Stimulated activated CD8-positive, alpha-beta memory T cell treated with anti-CD3 and anti-CD28 coated beads, Interleukin-7, amount 100 ng/mL, for 24 hours (primary cell): ENCODE data around the gene SLC35E2B.
A peak's percentile ranks its signal among the peaks of the same experiment; 100 is the strongest.
"Not testable (repeated sequence)": the region's sequence is repeated elsewhere in the genome, so short reads cannot be mapped to it uniquely, and the experiment has no call there.

Experiments used
- DNase-seq: peaks from one replicate; pipeline ENCODE4 v3.0.0-alpha.2; 2020; ENCODE audit warnings: low read depth

Gene SLC35E2B

DNA sequence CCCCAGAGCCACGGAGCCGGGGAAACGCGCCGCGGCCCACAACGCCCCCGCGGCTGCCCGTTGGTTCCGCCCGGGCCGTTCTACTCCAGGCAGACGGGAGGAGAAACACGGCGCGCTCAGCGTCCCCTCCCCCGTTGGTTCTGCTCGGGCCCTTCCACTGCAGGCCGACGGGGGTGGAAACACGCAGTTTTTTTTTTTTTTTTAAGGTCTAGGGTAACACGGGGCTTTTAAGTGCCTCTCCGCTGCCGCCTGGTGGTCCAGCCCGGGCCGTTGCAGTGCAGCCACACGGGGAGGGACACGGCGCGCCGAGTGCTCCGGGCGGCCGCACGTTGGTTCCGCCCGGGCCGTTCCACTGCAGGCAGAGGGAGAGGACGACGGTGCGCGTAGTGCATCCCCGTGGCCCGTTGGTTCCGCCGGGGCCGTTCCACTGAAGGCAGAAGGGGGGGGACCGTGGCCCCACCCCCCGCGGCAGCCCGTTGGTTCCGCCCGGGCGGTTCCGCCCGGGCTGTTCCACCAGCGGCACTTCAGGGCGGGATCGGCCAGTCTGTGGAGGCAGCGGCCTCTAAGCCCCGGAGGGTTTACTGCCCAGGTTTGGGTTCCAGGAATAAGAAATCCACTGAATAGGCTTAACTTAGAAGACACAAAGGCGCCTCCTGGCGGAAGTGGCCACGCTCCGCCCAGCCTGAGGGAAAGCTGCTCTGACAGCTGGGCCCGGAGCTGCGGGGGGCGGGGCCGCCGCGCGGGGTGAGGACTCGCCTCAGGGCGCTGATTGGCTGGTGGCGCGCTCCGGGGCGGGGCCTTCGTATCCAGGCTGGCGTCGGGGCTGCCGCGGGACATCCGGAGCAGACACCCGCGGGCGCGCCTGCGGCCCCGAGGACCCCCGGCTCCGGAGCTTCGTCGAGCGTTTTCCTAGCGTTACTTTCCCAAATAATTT is at the start of gene SLC35E2B:
SLC35E2B (minus strand) TSS at position 82 of the 934 bp plus-strand sequence. CDS start 16,096 bp downstream, outside the sequence.
- peak; percentile 86 for DNase-seq

DNA sequence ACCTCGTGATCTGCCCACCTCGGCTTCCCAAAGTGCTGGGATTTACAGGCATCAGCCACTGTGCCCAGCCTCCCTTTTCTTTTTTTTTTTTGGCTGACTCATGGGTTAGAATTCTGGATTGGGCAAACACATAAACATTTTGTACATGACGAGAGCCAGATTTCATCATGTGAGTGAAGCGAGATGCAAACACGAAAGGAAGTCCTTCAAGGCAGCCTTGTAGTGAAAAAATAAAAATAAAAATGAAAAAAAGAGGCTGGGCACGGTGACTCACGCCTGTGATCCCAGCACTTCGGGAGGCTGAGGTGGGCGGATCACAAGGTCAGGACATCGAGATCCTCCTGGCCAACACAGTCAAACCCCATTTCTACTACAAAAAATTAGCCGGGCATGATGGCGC is 48.4 kb upstream of the SLC35E2B start:
- DNase-seq = not testable (repeated sequence)

DNA sequence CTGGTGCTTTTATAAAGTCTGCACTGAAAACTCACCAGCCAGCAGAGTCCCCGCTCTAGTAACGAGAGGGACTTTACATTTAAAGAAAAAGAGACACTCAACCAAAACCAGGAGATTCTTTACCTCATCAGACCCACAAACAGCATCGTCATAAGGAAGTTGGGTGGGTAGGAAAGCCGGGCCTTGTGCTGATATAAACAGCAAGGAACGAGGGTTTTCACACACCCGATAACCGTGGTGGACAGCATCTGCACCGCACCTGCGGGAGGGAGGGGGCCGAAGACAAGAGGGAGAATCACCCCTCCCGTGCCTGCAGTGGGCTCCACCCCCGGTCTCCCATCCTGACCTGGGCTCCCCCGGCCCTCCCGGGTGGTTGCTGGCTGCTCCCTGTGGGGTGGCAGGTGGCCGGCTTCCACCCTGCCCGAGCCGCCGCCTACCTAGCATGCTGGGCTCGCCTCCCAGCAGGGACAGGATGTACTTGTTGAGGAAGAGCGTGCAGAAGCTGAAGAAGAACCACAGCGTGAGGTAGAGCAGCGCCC is 46.3 kb upstream of the SLC35E2B start:
- DNase-seq = not testable (repeated sequence)

DNA sequence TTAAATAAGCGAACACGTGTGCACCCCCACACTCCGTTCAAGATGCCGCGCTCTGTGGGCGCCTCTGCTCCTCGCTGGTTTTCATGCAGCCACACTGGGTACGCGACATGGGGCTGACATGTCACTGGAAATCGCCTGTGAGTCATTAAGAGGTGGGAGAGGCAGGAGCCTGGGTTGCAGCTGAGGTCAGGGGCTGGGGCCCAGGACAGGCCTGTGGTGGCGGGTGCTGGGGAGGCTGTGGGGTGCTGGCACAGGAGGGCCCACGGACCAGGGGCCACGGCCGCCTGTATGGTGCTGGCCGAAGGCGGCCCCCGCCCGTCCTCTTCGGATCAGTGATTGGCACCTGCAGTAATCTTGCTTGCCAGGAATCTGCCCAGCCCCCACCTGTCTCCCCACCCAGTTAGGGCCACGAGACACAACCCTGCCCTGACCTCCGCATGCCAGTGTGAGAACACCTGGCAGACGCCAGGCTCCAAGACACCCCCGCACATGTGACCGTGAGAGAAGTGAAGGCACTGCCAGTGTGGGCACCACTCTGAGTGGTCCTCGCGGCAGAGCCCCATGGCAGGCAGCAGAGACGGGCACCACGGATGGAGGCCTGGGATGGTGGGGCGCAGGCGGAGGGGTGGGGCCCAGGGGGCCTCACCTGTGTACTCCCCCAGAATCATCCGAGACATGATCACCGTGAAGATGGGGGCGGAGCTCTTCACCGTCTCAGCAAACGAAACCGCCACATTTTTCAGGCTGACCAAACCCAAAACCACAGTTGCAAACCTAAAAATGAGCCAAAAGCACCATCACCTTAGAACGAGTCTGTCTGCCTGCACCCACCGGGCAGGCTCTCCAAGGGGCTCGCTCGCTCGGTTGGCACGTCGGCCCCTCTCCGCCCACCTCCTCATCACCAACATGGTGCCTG is 45.3 kb upstream of the SLC35E2B start:
- not testable (repeated sequence) for DNase-seq

DNA sequence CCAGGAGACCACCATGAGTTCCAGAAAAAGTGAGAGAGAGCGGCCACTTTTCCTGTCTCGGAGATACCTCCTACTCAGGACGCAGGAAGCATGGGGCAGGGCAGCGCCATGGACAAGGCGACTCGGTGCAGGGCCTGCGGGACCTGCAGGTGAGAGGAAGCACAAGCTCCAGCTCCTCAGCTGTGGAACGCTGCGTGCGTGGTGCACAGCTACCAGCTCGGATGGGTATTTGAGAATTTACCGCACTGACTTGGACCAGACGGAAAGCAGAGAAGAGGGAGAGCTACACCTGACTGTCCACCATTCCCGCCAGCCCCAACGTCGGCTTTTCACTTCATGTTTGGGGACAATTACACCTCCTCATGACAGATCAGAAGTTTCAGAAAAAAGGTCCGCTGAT is 39.8 kb upstream of the SLC35E2B start:
- DNase-seq = no peak

DNA sequence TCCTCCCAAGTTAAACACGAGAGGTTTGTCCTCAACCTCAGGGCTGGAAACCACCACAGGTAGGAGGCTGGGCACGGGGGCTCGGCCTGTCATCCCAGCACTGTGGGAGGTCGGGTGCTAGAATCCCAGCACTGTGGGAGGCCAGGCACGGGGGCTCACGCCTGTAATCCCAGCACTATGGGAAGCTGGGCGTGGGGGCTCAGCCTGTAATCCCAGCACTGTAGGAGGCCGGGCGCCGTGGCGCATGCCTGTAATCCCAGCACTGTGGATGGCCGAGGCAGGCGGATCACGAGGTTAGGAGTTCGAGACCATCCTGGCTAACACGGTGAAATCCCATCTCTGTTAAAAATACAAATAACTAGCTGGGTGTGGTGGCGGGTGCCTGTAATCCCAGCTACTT is 38.3 kb upstream of the SLC35E2B start:
- DNase-seq = no peak

DNA sequence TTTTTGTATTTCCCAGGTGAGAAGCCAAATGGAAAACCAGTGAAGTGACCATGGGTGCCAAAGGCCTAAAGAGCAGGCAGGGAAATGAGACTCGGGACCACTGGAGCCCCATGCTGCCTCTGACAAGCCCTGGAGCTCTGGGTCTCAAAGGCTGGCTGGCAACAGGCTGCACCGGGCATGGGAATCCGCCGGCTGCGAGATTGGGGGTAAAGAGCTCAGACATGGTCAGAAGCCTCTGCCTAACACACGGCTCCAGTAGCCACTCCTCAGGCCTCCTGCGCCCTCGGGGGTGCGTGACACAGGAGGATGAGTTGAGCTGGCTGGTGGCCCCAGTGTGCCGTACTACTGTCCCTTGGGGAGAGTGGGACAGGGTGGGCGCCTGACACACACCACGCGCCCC is 37.6 kb upstream of the SLC35E2B start:
- not testable (repeated sequence) for DNase-seq

DNA sequence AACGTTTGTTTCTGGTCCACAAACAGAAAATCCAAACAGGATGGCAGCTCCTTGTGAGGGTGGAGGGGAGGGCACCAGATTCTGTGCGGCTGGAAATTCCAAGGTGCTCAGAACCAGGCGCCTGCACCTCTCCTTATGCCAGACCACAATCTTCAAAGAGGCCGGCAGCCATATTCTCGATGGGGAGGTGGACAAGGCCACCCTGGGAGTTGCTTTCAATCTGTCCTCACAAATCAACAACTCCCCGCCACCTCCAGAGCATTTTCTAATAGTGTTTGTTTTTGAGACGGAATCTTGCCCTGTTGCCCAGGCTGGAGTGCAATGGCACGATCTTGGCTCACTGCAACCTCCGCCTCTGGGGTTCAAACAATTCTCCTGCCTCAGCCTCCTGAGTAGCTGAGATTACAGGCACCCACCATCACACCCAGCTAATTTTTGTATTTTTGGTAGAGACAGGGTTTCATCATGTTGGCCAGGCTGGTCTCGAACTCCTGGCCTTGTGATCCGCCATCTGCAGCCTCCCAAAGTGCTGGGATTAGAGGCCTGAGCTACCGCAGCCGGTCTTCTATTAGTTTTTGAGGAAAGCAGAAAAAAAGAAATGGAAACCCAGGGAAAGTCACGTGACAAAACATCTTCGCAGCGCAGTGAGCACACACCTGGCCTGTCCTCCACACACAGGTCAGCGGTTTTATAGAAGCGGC is 36.7 kb upstream of the SLC35E2B start:
- DNase-seq = not testable (repeated sequence)

DNA sequence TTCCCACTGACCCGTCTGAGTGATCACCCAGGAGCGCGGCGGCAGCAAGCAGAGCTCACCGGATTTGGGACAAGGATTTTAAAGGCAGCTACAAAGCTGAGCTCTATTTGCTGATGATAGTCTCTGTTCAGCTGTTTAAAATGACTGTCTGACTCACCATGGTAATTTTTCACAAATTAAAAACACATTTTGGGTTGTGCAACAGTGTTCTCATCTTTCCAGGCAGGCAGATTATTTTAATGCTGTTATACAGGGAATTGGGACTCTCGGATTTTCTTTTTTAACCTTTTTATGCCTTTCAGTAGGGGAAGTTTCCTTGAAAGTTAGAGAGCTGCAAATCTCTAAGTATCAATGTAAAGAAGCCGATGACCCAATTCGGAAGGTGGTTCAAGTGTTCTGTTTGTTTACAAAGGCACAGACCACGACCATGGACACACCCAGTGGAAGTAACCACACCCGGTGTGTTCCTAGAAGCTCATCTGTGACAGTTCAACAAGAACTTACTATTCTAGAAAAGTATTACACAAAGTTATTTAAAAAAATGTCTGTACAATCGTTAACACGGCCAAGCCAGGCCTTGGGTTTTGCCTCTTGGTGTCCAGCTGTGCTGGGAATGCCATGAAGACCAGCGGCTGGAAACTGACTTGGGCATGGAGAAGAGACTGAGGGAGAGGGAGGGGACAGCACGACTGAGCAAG is 35.9 kb upstream of the SLC35E2B start:
- DNase-seq = not testable (repeated sequence)

DNA sequence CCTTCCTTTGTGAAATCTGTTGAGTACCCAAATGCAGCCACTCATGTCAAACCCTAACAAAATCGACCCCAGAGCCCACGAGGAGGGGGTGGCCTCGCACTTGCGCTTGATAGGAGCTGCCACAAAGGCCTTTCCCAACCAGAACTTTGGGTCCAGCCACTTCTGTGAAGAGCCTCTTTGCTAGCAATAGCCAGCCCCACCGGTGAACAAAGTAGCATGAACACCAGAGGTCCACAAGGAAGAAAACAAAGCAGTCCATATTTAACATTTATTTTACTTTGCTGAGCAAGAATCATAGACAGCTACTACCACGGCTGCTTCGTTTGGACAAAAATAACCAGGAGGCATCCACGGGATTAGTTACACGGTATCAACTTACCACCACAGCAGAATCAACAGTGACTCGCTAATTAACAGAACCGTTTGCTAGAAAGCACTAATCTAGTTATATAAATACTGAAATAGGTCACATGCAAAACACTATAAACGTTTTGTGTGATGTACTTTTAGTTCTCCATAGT is 34.6 kb upstream of the SLC35E2B start:
- DNase-seq = not testable (repeated sequence)

DNA sequence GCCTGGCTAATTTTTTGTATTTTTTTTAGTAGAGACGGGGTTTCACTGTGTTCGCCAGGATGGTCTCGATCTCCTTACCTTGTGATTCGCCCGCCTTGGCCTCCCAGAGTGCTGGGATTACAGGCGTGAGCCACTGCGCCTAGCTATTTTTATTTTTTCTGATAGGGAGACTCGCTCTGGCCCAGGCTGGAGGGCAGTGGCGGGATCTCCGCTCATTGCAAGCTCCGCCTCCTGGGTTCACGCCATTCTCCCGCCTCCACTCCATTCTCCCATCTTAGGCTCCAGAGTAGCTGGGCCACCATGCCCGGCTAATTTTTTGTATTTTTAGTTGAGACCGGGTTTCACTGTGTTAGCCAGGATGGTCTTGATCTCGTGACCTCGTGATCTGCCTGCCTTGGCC is 33.5 kb upstream of the SLC35E2B start:
- DNase-seq = not testable (repeated sequence)

DNA sequence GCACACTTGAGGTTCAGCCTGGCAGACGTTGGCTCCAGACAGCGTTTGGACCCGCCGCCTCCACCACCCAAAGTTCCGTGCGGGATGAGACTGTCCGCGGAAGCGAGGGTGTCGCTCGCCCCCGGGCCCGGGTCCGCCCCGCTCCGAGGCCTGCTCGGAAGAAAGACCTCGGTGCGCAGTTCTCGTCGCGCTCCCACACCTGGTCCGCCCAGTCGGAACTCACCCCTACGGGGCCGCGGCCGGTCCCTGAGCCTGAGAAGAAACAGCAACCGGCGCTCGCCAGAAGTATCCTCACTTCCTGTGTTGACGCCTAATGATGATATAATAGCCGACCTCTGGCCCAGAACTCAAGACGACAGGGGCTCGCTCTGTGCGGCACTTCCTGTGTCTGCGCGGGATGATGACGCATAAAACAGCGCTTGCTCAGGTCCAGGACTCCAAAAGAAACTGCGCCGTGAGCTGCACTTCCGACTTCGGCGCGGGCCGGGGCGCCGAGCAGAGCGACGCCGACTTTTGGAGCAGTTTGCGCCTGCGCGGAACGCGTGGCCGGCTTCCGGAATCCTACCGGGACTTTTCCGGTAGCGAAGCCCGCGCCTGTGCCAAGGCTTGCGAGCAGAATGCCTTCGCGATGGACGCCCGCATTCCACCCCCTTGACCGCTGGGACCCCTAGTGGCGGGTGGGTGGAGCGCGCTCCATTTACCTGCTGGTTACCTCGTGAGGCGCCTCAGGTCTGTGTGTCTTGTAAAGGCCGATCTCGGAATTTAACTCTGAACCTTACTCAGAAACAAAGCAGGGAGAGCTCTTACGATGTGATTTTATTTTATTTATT is 31.7 kb upstream of the SLC35E2B start, which contains the start of gene CDK11A:
CDK11A (minus strand) TSS at position 323 of the 830 bp plus-strand sequence. CDS start 1,539 bp downstream, outside the sequence.
- DNase-seq = peak; percentile 97

DNA sequence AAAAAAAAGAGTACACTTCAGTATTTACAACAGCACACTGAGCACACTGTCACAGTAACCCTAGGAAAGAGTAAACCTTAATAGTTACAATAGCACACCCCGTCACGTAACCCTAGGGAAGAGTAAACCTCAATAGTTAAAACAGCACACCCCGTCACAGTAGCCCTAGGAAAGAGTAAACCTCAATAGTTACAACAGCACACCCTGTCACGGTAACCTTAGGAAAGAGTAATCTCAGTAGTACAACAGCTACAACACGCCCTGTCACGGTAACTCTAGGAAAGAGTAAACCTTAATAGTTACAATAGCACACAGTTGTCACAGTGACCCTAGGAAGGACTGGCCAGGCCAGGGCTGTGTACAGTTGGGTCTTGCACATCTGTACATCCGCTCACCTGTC is 28.6 kb upstream of the SLC35E2B start:
- no peak for DNase-seq

DNA sequence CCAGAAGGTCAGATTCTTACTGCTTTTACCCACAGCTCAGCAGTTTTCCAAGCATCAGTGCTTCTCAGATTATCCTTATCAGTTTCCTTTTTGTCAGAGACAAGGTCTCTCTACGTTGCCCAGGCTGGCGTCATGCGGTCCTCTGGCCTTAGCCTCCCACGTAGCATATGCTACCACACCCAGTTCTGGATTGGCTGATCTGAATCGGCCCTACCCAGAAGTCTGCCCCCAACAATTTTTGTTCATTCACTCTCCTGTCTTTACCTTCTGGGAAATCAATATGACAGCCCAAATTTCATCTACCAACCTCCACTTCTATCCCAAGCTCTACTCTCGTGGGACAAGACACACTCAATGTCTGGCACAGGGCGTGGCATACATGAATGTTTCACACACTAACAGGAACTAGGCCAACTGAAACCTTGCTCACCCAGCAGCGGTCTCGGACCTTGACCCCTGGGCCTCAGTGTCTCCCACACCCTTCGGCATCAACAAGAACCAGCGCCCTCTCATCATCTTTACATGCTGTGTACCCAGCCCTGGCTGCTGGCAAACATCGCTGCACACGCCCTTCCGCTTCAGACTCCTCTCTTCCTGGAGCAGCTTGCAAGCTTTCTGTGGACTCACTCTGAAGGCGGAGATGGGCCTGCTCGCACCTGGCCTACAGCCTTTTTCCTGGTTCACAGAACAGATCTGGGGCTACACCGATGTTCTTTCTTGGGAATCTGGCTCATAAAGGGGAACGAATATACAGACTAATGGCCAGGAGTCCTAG is 22.7 kb upstream of the SLC35E2B start:
- DNase-seq = not testable (repeated sequence)

DNA sequence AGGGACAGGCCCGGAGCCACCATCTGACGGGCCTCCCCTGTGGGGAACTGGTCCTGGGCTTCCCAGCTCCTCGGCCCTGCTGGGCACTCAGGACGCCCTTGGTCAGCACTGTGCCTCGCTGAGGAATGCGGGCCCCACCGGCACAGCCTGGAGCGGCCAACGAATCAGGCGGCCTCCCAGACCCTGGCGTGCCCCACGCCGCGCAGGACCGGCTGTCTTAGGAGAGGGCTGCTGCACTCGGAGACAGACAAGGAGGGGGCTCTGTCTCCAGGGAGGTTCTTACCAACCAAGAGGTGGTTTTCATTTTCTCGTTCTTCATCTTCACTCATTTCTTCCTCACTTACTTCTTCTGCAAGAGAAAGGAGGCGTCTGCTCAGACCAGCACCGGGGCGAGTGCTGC is 15.3 kb upstream of the SLC35E2B start:
- DNase-seq = not testable (repeated sequence)

DNA sequence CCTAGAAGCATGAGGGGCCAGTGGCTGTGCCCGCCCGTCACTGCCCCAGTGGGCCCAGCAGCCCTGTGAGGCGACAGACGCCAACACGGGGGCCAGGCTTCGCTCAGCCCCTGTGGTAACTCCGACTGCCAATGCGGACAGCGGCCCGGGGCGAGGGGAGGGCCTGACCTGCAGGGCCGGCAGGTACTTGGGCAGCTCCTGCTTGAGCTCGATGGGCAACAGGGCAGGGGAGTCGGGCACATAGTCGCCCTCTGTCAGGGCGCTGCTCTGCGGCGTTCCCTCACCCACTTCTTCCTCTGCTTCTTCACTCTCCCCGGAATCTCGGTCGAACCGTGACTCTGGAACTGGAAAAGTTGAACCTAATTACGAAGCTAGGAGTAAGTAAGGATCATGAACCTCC is 14.6 kb upstream of the SLC35E2B start:
- DNase-seq = not testable (repeated sequence)

DNA sequence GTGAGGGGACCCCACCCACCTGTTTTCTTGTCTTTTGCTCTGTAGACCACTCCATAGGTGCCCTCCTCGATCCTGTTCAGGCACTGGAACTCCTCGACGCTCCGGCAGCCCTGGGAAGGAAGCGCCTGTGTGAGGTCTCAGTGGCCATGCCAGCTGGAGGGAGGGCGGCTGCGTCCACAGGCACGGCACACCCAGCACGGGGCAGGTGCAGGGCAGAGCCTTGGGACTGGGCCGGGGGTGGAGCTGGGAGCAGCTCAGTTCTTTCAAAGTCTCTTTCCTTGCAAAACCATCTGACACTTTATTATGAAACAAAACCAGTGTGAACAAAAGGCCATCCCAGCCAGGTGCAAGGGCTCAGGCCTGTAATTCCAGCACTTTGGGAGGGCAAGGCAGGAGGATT is 13.0 kb upstream of the SLC35E2B start:
- DNase-seq = not testable (repeated sequence)

DNA sequence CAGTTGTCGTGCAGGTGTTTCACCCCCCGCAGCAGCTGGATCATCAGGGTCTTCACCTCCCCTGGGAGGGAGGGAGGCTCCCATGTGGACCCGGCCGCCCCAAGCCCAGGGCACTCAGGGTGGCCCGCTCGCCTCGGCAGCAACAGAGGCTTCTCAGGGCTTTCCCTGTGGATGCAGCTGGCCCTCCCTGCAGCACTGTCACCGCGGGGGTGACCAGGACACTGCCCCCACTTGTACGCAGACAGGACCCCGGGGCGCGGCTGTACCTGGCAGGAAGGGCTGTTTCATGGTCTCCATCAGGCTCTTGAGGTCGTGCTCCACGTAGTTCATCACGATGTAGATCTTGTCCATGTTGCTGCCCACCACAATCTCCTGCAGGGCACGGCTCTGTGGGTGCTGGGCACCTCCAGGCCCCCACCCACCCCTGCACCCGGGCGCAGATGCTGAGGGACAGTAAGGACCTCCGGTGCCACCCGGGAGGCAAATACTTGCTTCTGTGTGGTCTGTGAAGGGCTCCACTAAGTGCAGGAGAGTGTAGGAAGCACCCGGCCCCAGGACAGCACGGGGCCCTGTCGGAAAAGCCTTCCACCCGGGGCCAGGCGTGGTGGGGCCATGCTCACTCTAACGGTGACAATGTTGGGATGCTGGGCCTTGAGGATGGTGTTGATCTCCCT is 11.8 kb upstream of the SLC35E2B start:
- not testable (repeated sequence) for DNase-seq
